OCI-LY7 (cell line): Measurements from ENCODE around the gene ADM5. TPM values are rescaled to one million over a fixed set of nuclear protein-coding genes. Genes with fewer than 3 reads are reported as not detected.

Experiments
- BruUV-seq: library from RNA; stranded (reverse); fragments of 400-500 nt; replicated peaks from 2 replicates; lab custom pipeline; 2021; lab: Mats Ljungman, UMichigan
- CTCF ChIA-PET: fragments of 300-600 bp; sonication (Branson Sonifier 250); formaldehyde crosslinking; loops from one replicate; lab custom pipeline; 2022; ENCODE audit warnings: antibody characterized with exemption; ENCODE audit not compliant: unreplicated experiment; lab: Charles Lee
- POLR2A ChIA-PET: fragments of 300-600 bp; sonication (Branson Sonifier 250); formaldehyde crosslinking; loops from one replicate; lab custom pipeline; 2022; ENCODE audit warnings: antibody characterized with exemption; lab: Charles Lee
- DNase-seq: peaks from one replicate; pipeline ENCODE4 v3.0.0-alpha.2; 2015; ENCODE audit warnings: low spot score
- H2AFZ ChIP-seq: fragments of 200-600 bp; sonication (generic), shearing (Covaris generic); 2 replicates; pipeline ENCODE4 v1.6.1; 2014; ENCODE audit warnings: mild to moderate bottlenecking, antibody characterized with exemption, low read length, moderate library complexity
- H3K27ac ChIP-seq: fragments of 200-600 bp; sonication (generic); 2 replicates; pipeline ENCODE4 v1.5.1; 2014; ENCODE audit warnings: mixed run types, low read depth, mild to moderate bottlenecking, moderate library complexity, low read length, inconsistent platforms; ENCODE audit not compliant: poor library complexity, severe bottlenecking
- H3K36me3 ChIP-seq: fragments of 200-600 bp; sonication (generic); 2 replicates; pipeline ENCODE4 v1.6.1; 2014; ENCODE audit warnings: mild to moderate bottlenecking, antibody characterized with exemption, low read length, moderate library complexity, mixed read lengths; ENCODE audit not compliant: insufficient read depth
- H3K4me1 ChIP-seq: fragments of 200-600 bp; sonication (generic); 2 replicates; pipeline ENCODE4 v1.5.1; 2014; ENCODE audit warnings: mild to moderate bottlenecking, low read length; ENCODE audit not compliant: insufficient read depth, poor library complexity, severe bottlenecking
- H3K4me2 ChIP-seq: fragments of 200-600 bp; sonication (generic); 2 replicates; pipeline ENCODE4 v1.6.1; 2014; ENCODE audit warnings: mild to moderate bottlenecking, low read length
- H3K4me3 ChIP-seq: fragments of 200-600 bp; sonication (generic); 2 replicates; pipeline ENCODE4 v1.5.1; 2014; ENCODE audit warnings: mild to moderate bottlenecking, low read depth, low read length; ENCODE audit not compliant: poor library complexity, severe bottlenecking
- H3K79me2 ChIP-seq: fragments of 200-600 bp; sonication (generic); 2 replicates; pipeline ENCODE4 v1.6.1; 2016; ENCODE audit warnings: low read depth, mild to moderate bottlenecking, low read length, moderate library complexity, mixed read lengths; ENCODE audit not compliant: insufficient read depth
- H3K9me2 ChIP-seq: fragments of 200-600 bp; sonication (generic); 2 replicates; pipeline ENCODE4 v1.6.1; 2016; ENCODE audit warnings: mild to moderate bottlenecking, low read length, mixed read lengths; ENCODE audit not compliant: insufficient read depth
- H3K9me3 ChIP-seq: fragments of 200-600 bp; sonication (generic); 2 replicates; pipeline ENCODE4 v1.6.1; 2014; ENCODE audit warnings: mild to moderate bottlenecking, mixed run types, low read length, mixed read lengths
- H4K20me1 ChIP-seq: fragments of 200-600 bp; sonication (generic); 2 replicates; pipeline ENCODE4 v1.6.1; 2014; ENCODE audit warnings: mild to moderate bottlenecking, antibody characterized with exemption, low read length, moderate library complexity, mixed read lengths; ENCODE audit not compliant: insufficient read depth
- CTCF ChIP-seq: fragments of 200-600 bp; sonication (generic); conservative IDR thresholded peaks from 2 replicates; pipeline ENCODE4 v1.5.1; 2014; ENCODE audit warnings: mild to moderate bottlenecking, antibody characterized with exemption, low read length, moderate library complexity, mixed read lengths
- EZH2phosphoT487 ChIP-seq: fragments of 200-600 bp; sonication (generic); IDR thresholded peaks from 2 replicates; pipeline ENCODE4 v1.6.1; 2018; ENCODE audit warnings: low read depth, borderline replicate concordance, mild to moderate bottlenecking, mixed run types, antibody characterized with exemption, low read length, moderate library complexity, mixed read lengths
- intact Hi-C: fragments of 100-400 bp; cut with micrococcal nuclease; formaldehyde crosslinking; loops from one replicate; pipeline ENCODE4 v1.10.0; 2022; ENCODE audit not compliant: unreplicated experiment
- total RNA-seq, 2 experiments: library from RNA; depleted of rRNA in 1 of 2; stranded (reverse); fragments of >200 nt in 1 of 2; shearing (Covaris generic) in 1 of 2; gene quantifications; 2 replicates each; pipeline ENCODE4 v1.2.3, GENCODE V29; 2014 to 2022

The ADM5 gene
- total RNA-seq, 2 experiments from 2014 or later, result 15.3 to 16.5 TPM

- CTCF ChIA-PET, result no interaction called here
- Histone ChIP-seq H3K4me1 (no peaks in the 10 kb centered on the region), H3K9me2 (no peaks in the 10 kb centered on the region), H3K27ac (no peak overlapping the region), H3K4me3 (no peak overlapping the region), H2AFZ (no peak overlapping the region), H4K20me1 (no peaks in the 10 kb centered on the region), H3K9me3 (no peaks in the 10 kb centered on the region), H3K4me2 (no peak overlapping the region), H3K79me2 (no peaks in the 10 kb centered on the region), H3K36me3 (peaks cover 87% of the 10 kb centered on the region)
- intact Hi-C loops, result no loop called here
- TF ChIP-seq EZH2phosphoT487 (no peak), CTCF (no peak)
- no peak for DNase-seq
- POLR2A ChIA-PET, result interaction anchor here (1.9 kb wide), 1 partner anchor 13 kb away, joined by 5 read pairs; the partner anchor contains the start of gene SCAF1
- BruUV-seq, result no TSS peak
Observed at GRCh38 chr19:49654581-49654980, 34.8 kb upstream of the ADM5 start.

GRCh38 chr19:49655570-49656455 is 33.6 kb upstream of the ADM5 start:
- Histone ChIP-seq H3K9me3 (no peaks in the 10 kb centered on the region), H2AFZ (no peak overlapping the region), H3K79me2 (no peaks in the 10 kb centered on the region), H3K27ac (no peak overlapping the region), H3K4me2 (no peak overlapping the region), H3K4me3 (no peak overlapping the region), H3K9me2 (no peaks in the 10 kb centered on the region), H3K36me3 (peaks cover 85% of the 10 kb centered on the region), H3K4me1 (no peaks in the 10 kb centered on the region), H4K20me1 (no peaks in the 10 kb centered on the region)
- no peak for TF ChIP-seq CTCF
- TF ChIP-seq EZH2phosphoT487, result no peak
- intact Hi-C loops, result no loop called here
- DNase-seq, result no peak
- POLR2A ChIA-PET, result interaction anchor here (0.6 to 1.9 kb wide), 2 partner anchors 14 to 19 kb away, joined by 5 read pairs; partner anchors contain the start of gene SCAF1
- no TSS peak for BruUV-seq
- CTCF ChIA-PET, result no interaction called here

GRCh38 chr19:49656456-49657109 is 32.8 kb upstream of the ADM5 start:
- ChIA-PET POLR2A (interaction anchor here (0.6 to 1.9 kb wide), 2 partner anchors 15 to 19 kb away, joined by 5 read pairs; partner anchors contain the start of gene SCAF1), CTCF (no interaction called here)
- H3K27ac ChIP-seq, result no peak overlapping the region
- H4K20me1 ChIP-seq, result no peaks in the 10 kb centered on the region
- H3K4me2 ChIP-seq, result no peak overlapping the region
- H3K9me3 ChIP-seq, result no peaks in the 10 kb centered on the region
- TF ChIP-seq EZH2phosphoT487, result no peak
- TF ChIP-seq CTCF, result no peak
- intact Hi-C loops, result no loop called here
- no peaks in the 10 kb centered on the region for H3K4me1 ChIP-seq
- H3K79me2 ChIP-seq, result no peaks in the 10 kb centered on the region
- DNase-seq, result no peak
- H3K36me3 ChIP-seq, result peaks cover 86% of the 10 kb centered on the region
- H2AFZ ChIP-seq, result no peak overlapping the region
- no TSS peak for BruUV-seq
- H3K4me3 ChIP-seq, result no peak overlapping the region
- H3K9me2 ChIP-seq, result no peaks in the 10 kb centered on the region
